Neural progenitor cell (in vitro differentiated cells): ENCODE data around the gene L1TD1. TPM values are rescaled to one million over a fixed set of nuclear protein-coding genes. Genes with fewer than 3 reads are reported as not detected.
"Not testable (repeated sequence)": the region's sequence is repeated elsewhere in the genome, so short reads cannot be mapped to it uniquely, and the experiment has no call there.

Source experiments
- DNase-seq: peaks from one replicate; pipeline ENCODE4 v3.0.0-alpha.2; 2016; ENCODE audit warnings: low spot score
- H2AFZ ChIP-seq: fragments of 200-600 bp; sonication (generic); replicated peaks from 2 replicates; pipeline ENCODE4 v1.6.1; 2016; ENCODE audit warnings: antibody characterized with exemption
- H3F3A ChIP-seq: fragments of 200-600 bp; sonication (generic); 2 replicates; pipeline ENCODE4 v1.6.1; 2016; ENCODE audit warnings: antibody characterized with exemption, low read depth
- H3K27ac ChIP-seq: fragments of 200-600 bp; sonication (generic); 2 replicates; pipeline ENCODE4 v1.5.1; 2016; ENCODE audit warnings: mild to moderate bottlenecking
- H3K27me3 ChIP-seq: fragments of 200-600 bp; sonication (generic); 2 replicates; pipeline ENCODE4 v1.6.1; 2016; ENCODE audit warnings: mild to moderate bottlenecking, moderate library complexity
- H3K36me3 ChIP-seq: fragments of 200-600 bp; sonication (generic); 2 replicates; pipeline ENCODE4 v1.5.1; 2016
- H3K4me1 ChIP-seq: fragments of 200-600 bp; sonication (generic); 2 replicates; pipeline ENCODE4 v1.6.1; 2016; ENCODE audit warnings: mixed run types
- H3K4me2 ChIP-seq: fragments of 200-600 bp; sonication (generic); 2 replicates; pipeline ENCODE4 v1.6.1; 2016
- H3K4me3 ChIP-seq: fragments of 200-600 bp; sonication (generic); 2 replicates; pipeline ENCODE4 v1.5.1; 2016
- H3K79me2 ChIP-seq: fragments of 200-600 bp; sonication (generic); 2 replicates; pipeline ENCODE4 v1.6.1; 2016; ENCODE audit warnings: low read depth
- H3K9ac ChIP-seq: fragments of 200-600 bp; sonication (generic); 2 replicates; pipeline ENCODE4 v1.6.1; 2016
- H3K9me3 ChIP-seq: fragments of 200-600 bp; sonication (generic); 2 replicates; pipeline ENCODE4 v1.5.1; 2016; ENCODE audit warnings: low read depth
- H4K20me1 ChIP-seq: fragments of 200-600 bp; sonication (generic); 2 replicates; pipeline ENCODE4 v1.6.1; 2016; ENCODE audit warnings: low read depth
- H3K27ac Mint-ChIP-seq: 3 replicates; pipeline ENCODE4 v1.8.0; 2021; ENCODE audit warnings: mixed read lengths
- H3K27me3 Mint-ChIP-seq: 2 replicates; pipeline ENCODE4 v1.8.0; 2022; ENCODE audit warnings: low read depth, mild to moderate bottlenecking, inconsistent platforms, moderate library complexity, mixed read lengths; ENCODE audit not compliant: insufficient read depth
- H3K36me3 Mint-ChIP-seq: 3 replicates; pipeline ENCODE4 v1.8.0; 2021; ENCODE audit warnings: mixed read lengths
- H3K4me1 Mint-ChIP-seq: 3 replicates; pipeline ENCODE4 v1.8.0; 2021; ENCODE audit warnings: mixed read lengths
- H3K4me3 Mint-ChIP-seq: 3 replicates; pipeline ENCODE4 v1.8.0; 2021; ENCODE audit warnings: mild to moderate bottlenecking, moderate library complexity, mixed read lengths
- H3K9me3 Mint-ChIP-seq: 3 replicates; pipeline ENCODE4 v1.8.0; 2020; ENCODE audit warnings: mixed read lengths
- CTCF ChIP-seq: fragments of 200-600 bp; sonication (generic); IDR thresholded peaks from 2 replicates; pipeline ENCODE4 v1.5.1; 2017; ENCODE audit warnings: antibody characterized with exemption, mild to moderate bottlenecking
- EZH2 ChIP-seq: fragments of 200-600 bp; sonication (generic); IDR thresholded peaks from 2 replicates; pipeline ENCODE4 v1.6.1; 2017; ENCODE audit warnings: antibody characterized with exemption, mild to moderate bottlenecking, moderate library complexity
- EZH2phosphoT487 ChIP-seq: fragments of 200-600 bp; sonication (generic); IDR thresholded peaks from 2 replicates; pipeline ENCODE4 v1.6.1; 2017; ENCODE audit warnings: antibody characterized with exemption
- total RNA-seq: library from RNA; depleted of rRNA; stranded (reverse); fragments of >200 nt; gene quantifications from 2 replicates; pipeline ENCODE4 v1.2.3, GENCODE V29; 2015; ENCODE audit warnings: low replicate concordance

Gene L1TD1
- total RNA-seq, 1 donor from 2014 or later = 15.4 TPM

- no peak for DNase-seq
- Histone ChIP-seq H3K27me3 (no peaks in the 10 kb centered on the region), H2AFZ (no peak overlapping the region), H3F3A (peaks cover 46% of the 10 kb centered on the region), H3K9me3 (no peaks in the 10 kb centered on the region), H3K27ac (no peak overlapping the region), H3K9ac (no peak overlapping the region), H3K4me2 (no peak overlapping the region), H3K79me2 (no peaks in the 10 kb centered on the region), H3K36me3 (no peaks in the 10 kb centered on the region), H3K4me3 (no peak overlapping the region), H4K20me1 (no peaks in the 10 kb centered on the region), H3K4me1 (peaks cover 46% of the 10 kb centered on the region)
- no peaks in the 10 kb centered on the region for H3K9me3 Mint-ChIP-seq
- H3K27ac Mint-ChIP-seq = no peak overlapping the region
- TF ChIP-seq CTCF (no peak), EZH2 (no peak), EZH2phosphoT487 (no peak)
- H3K4me3 Mint-ChIP-seq = no peak overlapping the region
- H3K4me1 Mint-ChIP-seq = peaks cover 24% of the 10 kb centered on the region
- no peaks in the 10 kb centered on the region for H3K36me3 Mint-ChIP-seq
- H3K27me3 Mint-ChIP-seq = peaks cover 4% of the 10 kb centered on the region
These were observed 16.3 kb upstream of the L1TD1 start for GRCh38 chr1:62178372-62178771.

GRCh38 chr1:62180054-62180453 lies 14.6 kb upstream of the L1TD1 start:
- H3K79me2 ChIP-seq, H3K36me3 Mint-ChIP-seq, H3K27ac ChIP-seq, H3K9me3 ChIP-seq, H3K9ac ChIP-seq, DNase-seq, H3K27me3 ChIP-seq, H3K4me3 ChIP-seq, H3K27me3 Mint-ChIP-seq, H3K36me3 ChIP-seq, H4K20me1 ChIP-seq, H3K4me3 Mint-ChIP-seq, H3K9me3 Mint-ChIP-seq, H3K27ac Mint-ChIP-seq: not testable (repeated sequence)
- peaks cover 55% of the 10 kb centered on the region for H3K4me1 ChIP-seq
- peak overlapping the region; percentile 1 for H2AFZ ChIP-seq
- H3F3A ChIP-seq = peaks cover 52% of the 10 kb centered on the region
- H3K4me2 ChIP-seq = peak overlapping the region; percentile 66
- H3K4me1 Mint-ChIP-seq = peaks cover 30% of the 10 kb centered on the region

- no peaks in the 10 kb centered on the region for H4K20me1 ChIP-seq
- peaks cover 55% of the 10 kb centered on the region for H3K4me1 ChIP-seq
- H3K9ac ChIP-seq = no peak overlapping the region
- H3K9me3 Mint-ChIP-seq = no peaks in the 10 kb centered on the region
- no peaks in the 10 kb centered on the region for H3K36me3 ChIP-seq
- H3K4me3 ChIP-seq = no peak overlapping the region
- H3K4me1 Mint-ChIP-seq = peaks cover 27% of the 10 kb centered on the region
- DNase-seq = no peak
- H3K27ac ChIP-seq = no peak overlapping the region
- no peaks in the 10 kb centered on the region for H3K79me2 ChIP-seq
- no peak for TF ChIP-seq EZH2
- no peak for TF ChIP-seq CTCF
- no peak for TF ChIP-seq EZH2phosphoT487
- peaks cover 52% of the 10 kb centered on the region for H3F3A ChIP-seq
- no peak overlapping the region for H3K27ac Mint-ChIP-seq
- H3K4me2 ChIP-seq = peak overlapping the region; percentile 66
- peaks cover 5% of the 10 kb centered on the region for H3K27me3 Mint-ChIP-seq
- peak overlapping the region; percentile 1 for H2AFZ ChIP-seq
- no peak overlapping the region for H3K4me3 Mint-ChIP-seq
- H3K27me3 ChIP-seq = no peaks in the 10 kb centered on the region
- no peaks in the 10 kb centered on the region for H3K9me3 ChIP-seq
- no peaks in the 10 kb centered on the region for H3K36me3 Mint-ChIP-seq
These were observed 14.0 kb upstream of the L1TD1 start for GRCh38 chr1:62180639-62181038.

GRCh38 chr1:62181532-62181931 lies 13.1 kb upstream of the L1TD1 start:
- no peak for TF ChIP-seq EZH2phosphoT487
- TF ChIP-seq EZH2 = no peak
- TF ChIP-seq CTCF = no peak
- no peaks in the 10 kb centered on the region for H3K9me3 Mint-ChIP-seq
- H3K9me3 ChIP-seq = no peaks in the 10 kb centered on the region
- H3K27ac Mint-ChIP-seq = no peak overlapping the region
- no peaks in the 10 kb centered on the region for H3K27me3 ChIP-seq
- H4K20me1 ChIP-seq = no peaks in the 10 kb centered on the region
- peaks cover 47% of the 10 kb centered on the region for H3F3A ChIP-seq
- H3K36me3 Mint-ChIP-seq = no peaks in the 10 kb centered on the region
- peaks cover 5% of the 10 kb centered on the region for H3K27me3 Mint-ChIP-seq
- peak; percentile 48 for DNase-seq
- H3K4me1 ChIP-seq = peaks cover 55% of the 10 kb centered on the region
- peak overlapping the region; percentile 66 for H3K4me2 ChIP-seq
- no peak overlapping the region for H2AFZ ChIP-seq
- peaks cover 26% of the 10 kb centered on the region for H3K4me1 Mint-ChIP-seq
- peak overlapping the region; percentile 2 for H3K4me3 ChIP-seq
- no peak overlapping the region for H3K4me3 Mint-ChIP-seq
- no peaks in the 10 kb centered on the region for H3K36me3 ChIP-seq
- no peak overlapping the region for H3K9ac ChIP-seq
- peak overlapping the region; percentile 79 for H3K27ac ChIP-seq
- no peaks in the 10 kb centered on the region for H3K79me2 ChIP-seq

- not testable (repeated sequence) for H3K9me3 Mint-ChIP-seq, H3K27me3 ChIP-seq, H3K36me3 Mint-ChIP-seq, H2AFZ ChIP-seq, H3K27me3 Mint-ChIP-seq, H3K9me3 ChIP-seq, H3K36me3 ChIP-seq, H3K4me3 Mint-ChIP-seq, H3K27ac Mint-ChIP-seq, H3K79me2 ChIP-seq, H3K9ac ChIP-seq, H4K20me1 ChIP-seq
- H3K4me2 ChIP-seq = peak overlapping the region; percentile 66
- H3K27ac ChIP-seq = peak overlapping the region; percentile 79
- peaks cover 26% of the 10 kb centered on the region for H3K4me1 Mint-ChIP-seq
- H3K4me3 ChIP-seq = peak overlapping the region; percentile 2
- peaks cover 55% of the 10 kb centered on the region for H3K4me1 ChIP-seq
- DNase-seq = peak; percentile 64
- H3F3A ChIP-seq = peaks cover 41% of the 10 kb centered on the region
These were observed 12.5 kb upstream of the L1TD1 start for GRCh38 chr1:62182157-62182556.
